SK-N-SH (cell line): ENCODE data around the gene MX2. TPM values are rescaled to one million over a fixed set of nuclear protein-coding genes. Genes with fewer than 3 reads are reported as not detected.

Experiments
- CTCF ChIA-PET: fragments of 300-600, 350-600 bp; formaldehyde crosslinking; extraction: SDS; loops from one replicate; lab custom pipeline; 2021; lab: Yijun Ruan, JAX
- POLR2A ChIA-PET: fragments of 350-600 bp; sonication (Branson Sonifier 250); formaldehyde crosslinking; extraction: SDS; loops from one replicate; lab custom pipeline; 2020; ENCODE audit warnings: antibody characterized with exemption, inconsistent platforms; lab: Yijun Ruan, JAX
- DNase-seq: peaks from one replicate; pipeline ENCODE4 v3.0.0; 2012
- H2AFZ ChIP-seq: fragments of 200-600 bp; sonication (generic); 2 replicates; pipeline ENCODE4 v1.8.1; 2016; ENCODE audit warnings: antibody characterized with exemption, mild to moderate bottlenecking, low read depth
- H3F3A ChIP-seq: fragments of 200-600 bp; sonication (generic); replicated peaks from 2 replicates; pipeline ENCODE3; 2016; ENCODE audit warnings: antibody characterized with exemption, mild to moderate bottlenecking; ENCODE audit not compliant: insufficient read depth
- H3K27ac ChIP-seq, 2 experiments: fragments of 200-500 bp in 1 of 2; fragments of 200-600 bp in 1 of 2; sonication (Bioruptor generic) in 1 of 2; sonication (generic), shearing (Covaris generic) in 1 of 2; 2 replicates each; pipeline versions ENCODE4 v1.5.1 to v1.6.1; 2014 to 2016; ENCODE audit warnings: low read depth in 2 of 2, inconsistent platforms in 1 of 2, low read length in 1 of 2, mild to moderate bottlenecking in 1 of 2, mixed read lengths in 1 of 2
- H3K27me3 ChIP-seq: fragments of 200-600 bp; sonication (generic), shearing (Covaris generic); 2 replicates; pipeline ENCODE4 v1.6.1; 2016; ENCODE audit warnings: mixed run types; ENCODE audit not compliant: insufficient read depth
- H3K36me3 ChIP-seq, 2 experiments: fragments of 200-500 bp in 1 of 2; fragments of 200-600 bp in 1 of 2; sonication (Bioruptor generic) in 1 of 2; sonication (generic) in 1 of 2; replicated peaks in 1 of 2; 2 replicates each; pipeline versions ENCODE3 to v1.5.1; 2014 to 2016; ENCODE audit warnings: low read length in 1 of 2, mild to moderate bottlenecking in 1 of 2; ENCODE audit not compliant: insufficient read depth in 2 of 2, control insufficient read depth in 1 of 2
- H3K4me1 ChIP-seq, 2 experiments: fragments of 200-500 bp in 1 of 2; fragments of 200-600 bp in 1 of 2; sonication (Bioruptor generic) in 1 of 2; sonication (generic), shearing (Covaris generic) in 1 of 2; 2 replicates each; pipeline versions ENCODE4 v1.5.1 to v1.6.1; 2014 to 2016; ENCODE audit warnings: low read depth in 1 of 2, low read length in 1 of 2, mixed run types in 1 of 2; ENCODE audit not compliant: insufficient read depth in 2 of 2, control insufficient read depth in 1 of 2
- H3K4me2 ChIP-seq: fragments of 200-600 bp; sonication (generic), shearing (Covaris generic); 2 replicates; pipeline ENCODE4 v1.6.1; 2017; ENCODE audit warnings: mixed run types
- H3K4me3 ChIP-seq, 2 experiments: fragments of 200-500 bp in 1 of 2; fragments of 200-600 bp in 1 of 2; sonication (Bioruptor generic) in 1 of 2; sonication (generic), shearing (Covaris generic) in 1 of 2; 2 replicates each; pipeline versions ENCODE4 v1.5.1 to v1.8.1; 2014 to 2016; ENCODE audit warnings: low read depth in 2 of 2, inconsistent platforms in 1 of 2, low read length in 1 of 2, mild to moderate bottlenecking in 1 of 2, mixed read lengths in 1 of 2, moderate library complexity in 1 of 2
- H3K79me2 ChIP-seq: fragments of 200-600 bp; sonication (generic); 2 replicates; pipeline ENCODE4 v1.8.1; 2017; ENCODE audit warnings: mild to moderate bottlenecking; ENCODE audit not compliant: insufficient read depth
- H3K9ac ChIP-seq: fragments of 200-600 bp; sonication (generic); 2 replicates; pipeline ENCODE4 v1.6.1; 2017; ENCODE audit warnings: mixed run types
- H3K9me2 ChIP-seq: fragments of 200-600 bp; sonication (generic); 2 replicates; pipeline ENCODE4 v1.6.1; 2017; ENCODE audit warnings: mixed run types
- H3K9me3 ChIP-seq: fragments of 200-600 bp; sonication (generic); 2 replicates; pipeline ENCODE4 v1.6.1; 2017; ENCODE audit warnings: mixed run types, mild to moderate bottlenecking, moderate library complexity
- H4K20me1 ChIP-seq: fragments of 200-600 bp; sonication (generic); 2 replicates; pipeline ENCODE4 v1.6.1; 2017; ENCODE audit warnings: mild to moderate bottlenecking, mixed run types; ENCODE audit not compliant: insufficient read depth
- CTCF ChIP-seq: fragments of 200-600 bp; sonication (generic); IDR thresholded peaks from 2 replicates; pipeline ENCODE4 v1.6.1; 2017; ENCODE audit warnings: antibody characterized with exemption, mild to moderate bottlenecking, moderate library complexity
- ELF1 ChIP-seq: IDR thresholded peaks from 2 replicates; pipeline ENCODE4 v1.4.0; 2012
- EP300 ChIP-seq, 2 experiments: IDR thresholded peaks; 2 replicates each; pipeline versions ENCODE4 v1.4.0 to v1.6.1; 2012; ENCODE audit warnings: borderline replicate concordance in 1 of 2, low read depth in 1 of 2, low read length in 1 of 2
- FOSL2 ChIP-seq: IDR thresholded peaks from 2 replicates; pipeline ENCODE4 v1.4.0; 2012; ENCODE audit warnings: low read depth, mild to moderate bottlenecking, moderate library complexity, borderline replicate concordance
- FOXJ3 ChIP-seq: sonication (generic); formaldehyde crosslinking; IDR thresholded peaks from 2 replicates; pipeline ENCODE4 v1.5.1; 2020; ENCODE audit warnings: mild to moderate bottlenecking, missing genetic modification reagents
- FOXM1 ChIP-seq: IDR thresholded peaks from 2 replicates; pipeline ENCODE4 v1.4.0; 2012; ENCODE audit warnings: low read depth, mild to moderate bottlenecking
- GABPA ChIP-seq: IDR thresholded peaks from 2 replicates; pipeline ENCODE4 v1.4.0; 2012; ENCODE audit warnings: low read depth, mild to moderate bottlenecking
- JUND ChIP-seq: IDR thresholded peaks from 2 replicates; pipeline ENCODE4 v1.4.0; 2012
- MAX ChIP-seq: IDR thresholded peaks from 2 replicates; pipeline ENCODE4 v1.4.0; 2012; ENCODE audit warnings: low read depth
- MXI1 ChIP-seq: IDR thresholded peaks from 2 replicates; pipeline ENCODE4 v1.6.1; 2012; ENCODE audit warnings: mild to moderate bottlenecking, low read depth, low read length, improper control_type of control experiment
- NFIC ChIP-seq: IDR thresholded peaks from 2 replicates; pipeline ENCODE4 v1.4.0; 2012; ENCODE audit warnings: borderline replicate concordance
- NRF1 ChIP-seq: IDR thresholded peaks from 2 replicates; pipeline ENCODE4 v1.6.1; 2012; ENCODE audit warnings: low read depth, mild to moderate bottlenecking, low read length
- POLR2AphosphoS5 ChIP-seq: IDR thresholded peaks from 2 replicates; pipeline ENCODE4 v1.6.1; 2012; ENCODE audit warnings: low read depth, low read length
- RCOR1 ChIP-seq: fragments of 150-350 bp; IDR thresholded peaks from 2 replicates; pipeline ENCODE4 v1.6.1; 2017; ENCODE audit warnings: antibody characterized with exemption, low read length
- SMC3 ChIP-seq: IDR thresholded peaks from 2 replicates; pipeline ENCODE4 v1.6.1; 2012; ENCODE audit warnings: low read depth, low read length, improper control_type of control experiment
- TAF1 ChIP-seq: IDR thresholded peaks from 2 replicates; pipeline ENCODE4 v1.6.1; 2012; ENCODE audit warnings: low read depth, mild to moderate bottlenecking, low read length, moderate library complexity, borderline replicate concordance
- TCF12 ChIP-seq: IDR thresholded peaks from 2 replicates; pipeline ENCODE4 v1.4.0; 2012
- TEAD4 ChIP-seq: IDR thresholded peaks from 2 replicates; pipeline ENCODE4 v1.4.0; 2012; ENCODE audit warnings: mild to moderate bottlenecking, borderline replicate concordance; ENCODE audit not compliant: insufficient read depth
- YY1 ChIP-seq: IDR thresholded peaks from 2 replicates; pipeline ENCODE4 v1.4.0; 2012; ENCODE audit warnings: low read depth, mild to moderate bottlenecking
- WGBS: methylation state at CpG from one replicate; pipeline ENCODE4 v1.1.6; 2017; ENCODE audit warnings: low lambda C conversion rate; 5-methylcytosine and 5-hydroxymethylcytosine counted together
- polyA plus RNA-seq, 3 experiments: library from polyadenylated mRNA; depleted of rRNA; stranded (reverse); fragments of >200 nt; gene quantifications; 2 replicates each; pipeline ENCODE4 v1.2.3, GENCODE V29; 2012
- TF ChIP-seq, protein P1 (sequence below): IDR thresholded peaks from 2 replicates; pipeline ENCODE4 v1.6.1; 2012; ENCODE audit warnings: mild to moderate bottlenecking, low read depth, low read length, moderate library complexity
- TF ChIP-seq, protein P2 (sequence below): fragments of 150-350 bp; IDR thresholded peaks from 2 replicates; pipeline ENCODE4 v1.6.1; 2016; ENCODE audit warnings: mild to moderate bottlenecking, low read depth, low read length

MX2 gene
- polyA plus RNA-seq, 1 of the 3 experiments (the other 2 are of a cell fraction) = 0.08 TPM

- no peak for TF ChIP-seq CTCF
- TF ChIP-seq YY1 = no peak
- no peak for TF ChIP-seq JUND
- TF ChIP-seq TEAD4 = no peak
- TF ChIP-seq TCF12 = no peak
Observed at GRCh38 chr21:41444703-41445464, 83.1 kb downstream of the MX2 start (continued).

GRCh38 chr21:41445465-41445862 lies 83.6 kb downstream of the MX2 start:
- H2AFZ ChIP-seq = no peak overlapping the region
- H3K27me3 ChIP-seq = no peaks in the 10 kb centered on the region
- no peaks in the 10 kb centered on the region for H3K9me2 ChIP-seq
- no peak overlapping the region for H3K27ac ChIP-seq
- H3K4me3 ChIP-seq = no peak overlapping the region
- H3F3A ChIP-seq = no peaks in the 10 kb centered on the region
- ChIA-PET CTCF (interaction anchor here (0.6 kb wide), 1 partner anchor 623 kb away, joined by 3 read pairs; no protein-coding TSS in a partner anchor), POLR2A (no interaction called here)
- H3K4me2 ChIP-seq = no peak overlapping the region
- DNase-seq = no peak
- H3K79me2 ChIP-seq = no peaks in the 10 kb centered on the region
- H3K9me3 ChIP-seq = no peaks in the 10 kb centered on the region
- WGBS = 84% methylated on average over 7 of the region's 7 CpGs
- H3K36me3 ChIP-seq = no peaks in the 10 kb centered on the region
- no peaks in the 10 kb centered on the region for H4K20me1 ChIP-seq
- no peaks in the 10 kb centered on the region for H3K4me1 ChIP-seq
- TF ChIP-seq TCF12 = no peak
- no peak for TF ChIP-seq ELF1
- TF ChIP-seq MAX = no peak
- no peak for TF ChIP-seq TAF1
- no peak for TF ChIP-seq GABPA
- no peak for TF ChIP-seq SMC3
- no peak for TF ChIP-seq FOXM1
- TF ChIP-seq, protein P1, sequence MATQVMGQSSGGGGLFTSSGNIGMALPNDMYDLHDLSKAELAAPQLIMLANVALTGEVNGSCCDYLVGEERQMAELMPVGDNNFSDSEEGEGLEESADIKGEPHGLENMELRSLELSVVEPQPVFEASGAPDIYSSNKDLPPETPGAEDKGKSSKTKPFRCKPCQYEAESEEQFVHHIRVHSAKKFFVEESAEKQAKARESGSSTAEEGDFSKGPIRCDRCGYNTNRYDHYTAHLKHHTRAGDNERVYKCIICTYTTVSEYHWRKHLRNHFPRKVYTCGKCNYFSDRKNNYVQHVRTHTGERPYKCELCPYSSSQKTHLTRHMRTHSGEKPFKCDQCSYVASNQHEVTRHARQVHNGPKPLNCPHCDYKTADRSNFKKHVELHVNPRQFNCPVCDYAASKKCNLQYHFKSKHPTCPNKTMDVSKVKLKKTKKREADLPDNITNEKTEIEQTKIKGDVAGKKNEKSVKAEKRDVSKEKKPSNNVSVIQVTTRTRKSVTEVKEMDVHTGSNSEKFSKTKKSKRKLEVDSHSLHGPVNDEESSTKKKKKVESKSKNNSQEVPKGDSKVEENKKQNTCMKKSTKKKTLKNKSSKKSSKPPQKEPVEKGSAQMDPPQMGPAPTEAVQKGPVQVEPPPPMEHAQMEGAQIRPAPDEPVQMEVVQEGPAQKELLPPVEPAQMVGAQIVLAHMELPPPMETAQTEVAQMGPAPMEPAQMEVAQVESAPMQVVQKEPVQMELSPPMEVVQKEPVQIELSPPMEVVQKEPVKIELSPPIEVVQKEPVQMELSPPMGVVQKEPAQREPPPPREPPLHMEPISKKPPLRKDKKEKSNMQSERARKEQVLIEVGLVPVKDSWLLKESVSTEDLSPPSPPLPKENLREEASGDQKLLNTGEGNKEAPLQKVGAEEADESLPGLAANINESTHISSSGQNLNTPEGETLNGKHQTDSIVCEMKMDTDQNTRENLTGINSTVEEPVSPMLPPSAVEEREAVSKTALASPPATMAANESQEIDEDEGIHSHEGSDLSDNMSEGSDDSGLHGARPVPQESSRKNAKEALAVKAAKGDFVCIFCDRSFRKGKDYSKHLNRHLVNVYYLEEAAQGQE = no peak
- TF ChIP-seq POLR2AphosphoS5 = no peak
- TF ChIP-seq, protein P2, sequence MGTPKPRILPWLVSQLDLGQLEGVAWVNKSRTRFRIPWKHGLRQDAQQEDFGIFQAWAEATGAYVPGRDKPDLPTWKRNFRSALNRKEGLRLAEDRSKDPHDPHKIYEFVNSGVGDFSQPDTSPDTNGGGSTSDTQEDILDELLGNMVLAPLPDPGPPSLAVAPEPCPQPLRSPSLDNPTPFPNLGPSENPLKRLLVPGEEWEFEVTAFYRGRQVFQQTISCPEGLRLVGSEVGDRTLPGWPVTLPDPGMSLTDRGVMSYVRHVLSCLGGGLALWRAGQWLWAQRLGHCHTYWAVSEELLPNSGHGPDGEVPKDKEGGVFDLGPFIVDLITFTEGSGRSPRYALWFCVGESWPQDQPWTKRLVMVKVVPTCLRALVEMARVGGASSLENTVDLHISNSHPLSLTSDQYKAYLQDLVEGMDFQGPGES = no peak
- TF ChIP-seq FOXJ3 = no peak
- TF ChIP-seq NRF1 = no peak
- no peak for TF ChIP-seq FOSL2
- TF ChIP-seq TEAD4 = no peak
- no peak for TF ChIP-seq RCOR1
- no peak for TF ChIP-seq MXI1
- TF ChIP-seq NFIC = no peak
- no peak for TF ChIP-seq EP300 (IDR thresholded peaks at IDR 0.05; ENCODE audit: borderline replicate concordance in 1 of 2, low read depth in 1 of 2, low read length in 1 of 2)
- no peak for TF ChIP-seq JUND
- H3K9ac ChIP-seq = no peak overlapping the region
